Caco-2 (cell line): ENCODE results near the gene AASDHPPT. TPM values are rescaled to one million over a fixed set of nuclear protein-coding genes. Genes with fewer than 3 reads are reported as not detected.

Experiments
- BruUV-seq: library from RNA; stranded (reverse); fragments of 400-500 nt; replicated peaks from 2 replicates; lab custom pipeline; 2021; lab: Mats Ljungman, UMichigan
- CTCF ChIA-PET: fragments of 300-600 bp; sonication (Branson Sonifier 250); formaldehyde crosslinking; loops from one replicate; lab custom pipeline; 2022; ENCODE audit warnings: antibody characterized with exemption; lab: Charles Lee
- POLR2A ChIA-PET: fragments of 300-600 bp; sonication (Branson Sonifier 250); formaldehyde crosslinking; loops from one replicate; lab custom pipeline; 2022; ENCODE audit warnings: antibody characterized with exemption; lab: Charles Lee
- DNase-seq, 2 experiments: peaks; one replicate each; pipeline versions ENCODE4 v3.0.0 to v3.0.0-alpha.2; 2020 to 2022
- H3K27me3 ChIP-seq: replicated peaks from 2 replicates; pipeline ENCODE4 v1.6.0; 2011; ENCODE audit warnings: low read length; ENCODE audit not compliant: control insufficient read depth, insufficient read depth
- H3K36me3 ChIP-seq: 2 replicates; pipeline ENCODE4 v1.5.1; 2011; ENCODE audit warnings: low read length; ENCODE audit not compliant: control insufficient read depth, insufficient read depth
- H3K4me1 ChIP-seq: fragments of 250-450 bp; sonication (Bioruptor Pico); 2 replicates; pipeline ENCODE4 v1.5.1; 2020; ENCODE audit warnings: mild to moderate bottlenecking
- H3K4me3 ChIP-seq: 2 replicates; pipeline ENCODE4 v1.5.1; 2011; ENCODE audit warnings: low read depth, mild to moderate bottlenecking, control low read depth, low read length
- H3K9me3 ChIP-seq: fragments of 250-450 bp; sonication (Bioruptor Pico); 2 replicates; pipeline ENCODE4 v1.5.1; 2020; ENCODE audit warnings: mild to moderate bottlenecking, moderate library complexity
- H3K27ac Mint-ChIP-seq: one replicate; pipeline ENCODE4 v1.8.0; 2022; ENCODE audit warnings: mixed read lengths; ENCODE audit not compliant: unreplicated experiment
- H3K27me3 Mint-ChIP-seq: one replicate; pipeline ENCODE4 v1.8.0; 2022; ENCODE audit warnings: mixed read lengths; ENCODE audit not compliant: insufficient read depth, unreplicated experiment
- H3K36me3 Mint-ChIP-seq: one replicate; pipeline ENCODE4 v1.8.0; 2022; ENCODE audit warnings: mild to moderate bottlenecking, mixed read lengths; ENCODE audit not compliant: insufficient read depth, unreplicated experiment
- H3K4me1 Mint-ChIP-seq: one replicate; pipeline ENCODE4 v1.8.0; 2022; ENCODE audit warnings: low read depth, mixed read lengths; ENCODE audit not compliant: unreplicated experiment
- H3K4me3 Mint-ChIP-seq: one replicate; pipeline ENCODE4 v1.8.0; 2022; ENCODE audit warnings: mild to moderate bottlenecking, moderate library complexity, mixed read lengths; ENCODE audit not compliant: unreplicated experiment
- H3K9me3 Mint-ChIP-seq: one replicate; pipeline ENCODE4 v1.8.0; 2022; ENCODE audit warnings: mixed read lengths; ENCODE audit not compliant: unreplicated experiment
- intact Hi-C: fragments of 100-400 bp; cut with micrococcal nuclease; formaldehyde crosslinking; loops from one replicate; pipeline ENCODE4 v1.10.0; 2022; ENCODE audit not compliant: unreplicated experiment
- total RNA-seq: library from RNA; stranded (reverse); gene quantifications from 2 replicates; pipeline ENCODE4 v1.2.3, GENCODE V29; 2022
- TF ChIP-seq, protein P1 (sequence below), 2 experiments: fragments of 200-600 bp in 1 of 2; IDR thresholded peaks; 1 replicate in 1 of 2; 2 replicates in 1 of 2; pipeline versions ENCODE4 v1.5.1 to v1.8.0; 2011 to 2022; ENCODE audit warnings: antibody characterized with exemption in 1 of 2, control low read depth in 1 of 2, inconsistent platforms in 1 of 2, low read depth in 1 of 2, low read length in 1 of 2, mild to moderate bottlenecking in 1 of 2, moderate library complexity in 1 of 2; ENCODE audit not compliant: insufficient read depth in 1 of 2, severe bottlenecking in 1 of 2, unreplicated experiment in 1 of 2

AASDHPPT gene
- total RNA-seq, 1 experiment from 2014 or later, result 64.8 TPM

GRCh38 chr11:106101819-106102218, 24.4 kb downstream of the AASDHPPT start:
- Mint-ChIP-seq H3K27me3 (no peaks in the 10 kb centered on the region), H3K4me1 (peaks cover 7% of the 10 kb centered on the region), H3K36me3 (peaks cover 21% of the 10 kb centered on the region), H3K4me3 (no peak overlapping the region), H3K9me3 (no peaks in the 10 kb centered on the region), H3K27ac (no peak overlapping the region)
- Histone ChIP-seq H3K4me3 (no peak overlapping the region), H3K9me3 (no peaks in the 10 kb centered on the region), H3K4me1 (peaks cover 8% of the 10 kb centered on the region), H3K27me3 (no peaks in the 10 kb centered on the region), H3K36me3 (peaks cover 5% of the 10 kb centered on the region; the same call in 1 of the 2 replicates)
- POLR2A ChIA-PET, result no interaction called here
- CTCF ChIA-PET, result no interaction called here
- BruUV-seq, result no TSS peak
- DNase-seq, result no peak
- TF ChIP-seq, protein P1, sequence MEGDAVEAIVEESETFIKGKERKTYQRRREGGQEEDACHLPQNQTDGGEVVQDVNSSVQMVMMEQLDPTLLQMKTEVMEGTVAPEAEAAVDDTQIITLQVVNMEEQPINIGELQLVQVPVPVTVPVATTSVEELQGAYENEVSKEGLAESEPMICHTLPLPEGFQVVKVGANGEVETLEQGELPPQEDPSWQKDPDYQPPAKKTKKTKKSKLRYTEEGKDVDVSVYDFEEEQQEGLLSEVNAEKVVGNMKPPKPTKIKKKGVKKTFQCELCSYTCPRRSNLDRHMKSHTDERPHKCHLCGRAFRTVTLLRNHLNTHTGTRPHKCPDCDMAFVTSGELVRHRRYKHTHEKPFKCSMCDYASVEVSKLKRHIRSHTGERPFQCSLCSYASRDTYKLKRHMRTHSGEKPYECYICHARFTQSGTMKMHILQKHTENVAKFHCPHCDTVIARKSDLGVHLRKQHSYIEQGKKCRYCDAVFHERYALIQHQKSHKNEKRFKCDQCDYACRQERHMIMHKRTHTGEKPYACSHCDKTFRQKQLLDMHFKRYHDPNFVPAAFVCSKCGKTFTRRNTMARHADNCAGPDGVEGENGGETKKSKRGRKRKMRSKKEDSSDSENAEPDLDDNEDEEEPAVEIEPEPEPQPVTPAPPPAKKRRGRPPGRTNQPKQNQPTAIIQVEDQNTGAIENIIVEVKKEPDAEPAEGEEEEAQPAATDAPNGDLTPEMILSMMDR (IDR thresholded peaks at IDR 0.05; ENCODE audit: insufficient read depth in 1 of 2, low read depth in 1 of 2, low read length in 1 of 2, severe bottlenecking in 1 of 2, unreplicated experiment in 1 of 2), result no peak
- intact Hi-C loops, result no loop called here

- ChIA-PET CTCF (no interaction called here), POLR2A (no interaction called here)
- no TSS peak for BruUV-seq
- no peaks in the 10 kb centered on the region for H3K9me3 Mint-ChIP-seq
- H3K4me1 ChIP-seq, result no peaks in the 10 kb centered on the region
- H3K27me3 ChIP-seq, result no peaks in the 10 kb centered on the region
- no peaks in the 10 kb centered on the region for H3K27me3 Mint-ChIP-seq
- no peak overlapping the region for H3K4me3 ChIP-seq
- DNase-seq, result no peak
- TF ChIP-seq, protein P1 (IDR thresholded peaks at IDR 0.05; ENCODE audit: insufficient read depth in 1 of 2, low read depth in 1 of 2, low read length in 1 of 2, severe bottlenecking in 1 of 2, unreplicated experiment in 1 of 2), result peak in 1 of 2 experiments; percentile 9
- H3K36me3 ChIP-seq, result no peaks in the 10 kb centered on the region
- H3K36me3 Mint-ChIP-seq, result no peaks in the 10 kb centered on the region
- H3K27ac Mint-ChIP-seq, result no peak overlapping the region
- no peak overlapping the region for H3K4me3 Mint-ChIP-seq
- H3K9me3 ChIP-seq, result no peaks in the 10 kb centered on the region
- intact Hi-C loops, result no loop called here
- no peaks in the 10 kb centered on the region for H3K4me1 Mint-ChIP-seq
These were observed 28.5 kb downstream of the AASDHPPT start for GRCh38 chr11:106105986-106106385.

- ChIA-PET POLR2A (interaction anchor here (0.5 kb wide), 1 partner anchor 45 kb away, joined by 3 read pairs; the partner anchor contains the start of genes AASDHPPT and KBTBD3), CTCF (no interaction called here)
- no peaks in the 10 kb centered on the region for H3K9me3 Mint-ChIP-seq
- peaks cover 9% of the 10 kb centered on the region for H3K4me1 Mint-ChIP-seq
- Histone ChIP-seq H3K36me3 (no peaks in the 10 kb centered on the region), H3K4me3 (no peak overlapping the region), H3K27me3 (no peaks in the 10 kb centered on the region), H3K9me3 (no peaks in the 10 kb centered on the region), H3K4me1 (peaks cover 10% of the 10 kb centered on the region)
- no TSS peak for BruUV-seq
- no peaks in the 10 kb centered on the region for H3K36me3 Mint-ChIP-seq
- TF ChIP-seq, protein P1 (IDR thresholded peaks at IDR 0.05; ENCODE audit: insufficient read depth in 1 of 2, low read depth in 1 of 2, low read length in 1 of 2, severe bottlenecking in 1 of 2, unreplicated experiment in 1 of 2), result no peak
- intact Hi-C loops, result no loop called here
- H3K4me3 Mint-ChIP-seq, result no peak overlapping the region
- no peak overlapping the region for H3K27ac Mint-ChIP-seq
- DNase-seq, result no peak
- H3K27me3 Mint-ChIP-seq, result peaks cover 4% of the 10 kb centered on the region
These were observed 44.3 kb downstream of the AASDHPPT start for GRCh38 chr11:106121570-106122320.
